Glomerular endothelial cell (primary cell): Measurements from ENCODE around the gene ARID3A. TPM values are rescaled to one million over a fixed set of nuclear protein-coding genes. Genes with fewer than 3 reads are reported as not detected.
"Not testable (repeated sequence)": the region's sequence is repeated elsewhere in the genome, so short reads cannot be mapped to it uniquely, and the experiment has no call there.

Experiments used
- DNase-seq: peaks from one replicate; pipeline ENCODE4 v3.0.0-alpha.2; 2011; ENCODE audit warnings: low read depth, low spot score; ENCODE audit errors: extremely low read depth
- total RNA-seq: library from RNA; depleted of rRNA; stranded (reverse); fragments of >200 nt; gene quantifications from 2 replicates; pipeline ENCODE4 v1.2.3, GENCODE V29; 2015

The ARID3A gene, protein sequence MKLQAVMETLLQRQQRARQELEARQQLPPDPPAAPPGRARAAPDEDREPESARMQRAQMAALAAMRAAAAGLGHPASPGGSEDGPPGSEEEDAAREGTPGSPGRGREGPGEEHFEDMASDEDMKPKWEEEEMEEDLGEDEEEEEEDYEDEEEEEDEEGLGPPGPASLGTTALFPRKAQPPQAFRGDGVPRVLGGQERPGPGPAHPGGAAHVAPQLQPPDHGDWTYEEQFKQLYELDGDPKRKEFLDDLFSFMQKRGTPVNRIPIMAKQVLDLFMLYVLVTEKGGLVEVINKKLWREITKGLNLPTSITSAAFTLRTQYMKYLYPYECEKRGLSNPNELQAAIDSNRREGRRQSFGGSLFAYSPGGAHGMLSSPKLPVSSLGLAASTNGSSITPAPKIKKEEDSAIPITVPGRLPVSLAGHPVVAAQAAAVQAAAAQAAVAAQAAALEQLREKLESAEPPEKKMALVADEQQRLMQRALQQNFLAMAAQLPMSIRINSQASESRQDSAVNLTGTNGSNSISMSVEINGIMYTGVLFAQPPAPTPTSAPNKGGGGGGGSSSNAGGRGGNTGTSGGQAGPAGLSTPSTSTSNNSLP
- 14.2 and 14.7 TPM in 2 replicates for total RNA-seq

DNA sequence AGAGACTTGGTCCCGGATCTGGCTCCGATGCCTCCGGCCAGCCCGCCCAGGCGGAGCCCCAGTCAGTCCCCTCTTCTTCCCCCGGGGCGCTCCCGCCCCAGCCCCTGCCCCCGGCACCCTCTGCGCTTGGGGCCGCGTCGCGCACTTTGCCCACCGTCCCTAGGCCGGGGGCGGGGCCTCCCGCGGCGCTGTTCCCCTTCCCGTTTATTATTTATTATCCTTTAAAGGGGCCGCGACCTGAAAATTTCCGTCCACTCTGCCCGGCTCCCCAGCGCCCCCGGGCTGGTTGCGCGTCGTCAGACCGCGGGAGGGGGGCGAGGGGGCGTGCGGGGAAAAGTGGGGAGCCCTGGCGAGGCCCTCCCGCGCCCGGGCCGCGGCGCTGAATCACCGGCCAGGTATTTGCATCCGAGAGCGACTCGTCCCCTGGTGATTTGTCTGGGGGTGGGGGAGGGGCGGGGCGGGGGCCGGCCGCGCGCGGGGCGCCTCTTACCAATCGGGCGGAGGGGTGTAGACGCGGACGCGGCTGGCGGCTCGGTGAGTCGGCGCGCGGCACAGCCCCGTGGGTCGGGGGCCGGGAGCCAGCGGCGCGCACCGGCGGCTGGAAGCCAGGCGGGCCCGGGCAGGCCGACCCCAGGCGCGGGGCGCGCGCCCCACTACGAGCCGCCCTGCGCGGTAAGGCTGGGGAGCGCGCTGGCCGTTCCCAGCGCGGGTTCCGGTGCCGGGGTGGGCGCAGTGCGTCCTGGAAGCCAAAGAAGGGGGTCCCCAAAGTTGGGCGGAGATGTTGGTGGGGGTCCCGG, at the start of gene ARID3A:
Gene ARID3A (plus strand): TSS at position 510 of the 797 bp plus-strand sequence. CDS start 3,494 bp downstream, outside the sequence.
- no peak for DNase-seq

DNA sequence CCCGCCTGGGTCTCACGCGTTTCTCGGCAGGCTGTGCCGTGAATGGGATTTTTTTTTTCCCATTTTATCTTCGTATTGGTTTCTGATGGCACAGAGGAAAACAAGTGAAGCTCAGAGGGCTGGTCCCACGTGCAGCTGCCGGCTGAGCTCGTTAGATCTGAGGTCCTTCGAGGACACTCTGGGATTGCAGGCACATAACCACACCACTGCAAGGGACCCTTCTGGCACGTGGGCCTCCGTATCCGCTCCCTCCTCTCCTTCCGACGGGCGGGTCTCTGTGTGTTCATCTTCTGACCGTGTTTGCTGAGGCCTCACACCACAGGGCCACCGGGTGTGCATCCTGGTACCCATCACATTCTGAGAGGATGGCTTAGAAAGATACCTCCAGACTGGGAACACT, 49.7 kb upstream of the ARID3A start:
- DNase-seq = no peak

DNA sequence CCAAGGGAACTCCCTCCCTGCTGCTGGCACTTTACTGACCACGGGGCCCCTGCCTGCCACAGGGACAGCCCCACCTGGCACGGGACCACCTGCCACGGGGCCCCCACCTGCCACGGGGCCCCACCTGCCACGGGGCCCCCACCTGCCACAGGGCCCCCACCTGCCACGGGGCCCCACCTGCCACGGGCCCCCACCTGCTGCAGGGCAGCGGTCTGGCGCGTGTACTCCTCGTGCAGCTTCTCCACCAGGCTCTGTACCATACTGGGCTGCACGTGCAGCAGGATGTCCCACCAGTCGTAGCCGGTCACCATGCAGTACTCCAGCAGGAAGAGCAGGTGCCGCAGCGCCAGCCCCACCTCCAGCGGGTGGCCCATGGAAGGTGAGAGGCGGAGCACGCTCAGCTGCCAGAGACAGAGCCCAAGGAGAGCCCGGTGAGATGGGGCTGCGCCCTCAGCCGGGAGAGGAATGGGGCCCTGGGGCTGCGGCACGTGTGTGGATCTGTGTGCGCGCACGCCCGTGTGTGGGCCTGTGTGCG, 49.0 kb upstream of the ARID3A start:
- DNase-seq = no peak

DNA sequence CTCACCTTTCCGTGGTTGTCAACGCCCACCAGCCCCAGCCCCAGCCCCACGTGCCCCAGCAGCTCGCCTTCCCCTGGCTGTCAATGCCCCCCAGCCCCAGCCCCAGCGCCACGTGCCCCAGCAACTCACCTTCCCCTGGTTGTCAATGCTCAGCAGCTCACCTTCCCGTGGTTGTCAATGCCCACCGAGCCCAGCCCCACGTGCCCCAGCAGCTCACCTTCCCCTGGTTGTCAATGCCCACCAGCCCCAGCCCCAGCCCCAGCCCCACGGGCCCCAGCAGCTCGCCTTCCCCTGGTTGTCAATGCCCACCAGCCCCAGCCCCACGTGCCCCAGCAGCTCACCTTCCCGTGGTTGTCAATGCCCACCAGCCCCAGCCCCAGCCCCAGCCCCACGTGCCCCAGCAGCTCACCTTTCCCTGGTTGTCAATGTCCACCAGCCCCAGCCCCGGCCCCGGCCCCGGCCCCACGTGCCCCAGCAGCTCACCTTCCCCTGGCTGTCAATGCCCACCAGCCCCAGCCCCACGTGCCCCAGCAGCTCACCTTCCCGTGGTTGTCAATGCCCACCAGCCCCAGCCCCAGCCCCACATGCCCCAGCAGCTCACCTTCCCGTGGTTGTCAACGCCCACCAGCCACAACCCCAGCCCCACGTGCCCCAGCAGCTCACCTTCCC, 47.7 kb upstream of the ARID3A start:
- DNase-seq = not testable (repeated sequence)

DNA sequence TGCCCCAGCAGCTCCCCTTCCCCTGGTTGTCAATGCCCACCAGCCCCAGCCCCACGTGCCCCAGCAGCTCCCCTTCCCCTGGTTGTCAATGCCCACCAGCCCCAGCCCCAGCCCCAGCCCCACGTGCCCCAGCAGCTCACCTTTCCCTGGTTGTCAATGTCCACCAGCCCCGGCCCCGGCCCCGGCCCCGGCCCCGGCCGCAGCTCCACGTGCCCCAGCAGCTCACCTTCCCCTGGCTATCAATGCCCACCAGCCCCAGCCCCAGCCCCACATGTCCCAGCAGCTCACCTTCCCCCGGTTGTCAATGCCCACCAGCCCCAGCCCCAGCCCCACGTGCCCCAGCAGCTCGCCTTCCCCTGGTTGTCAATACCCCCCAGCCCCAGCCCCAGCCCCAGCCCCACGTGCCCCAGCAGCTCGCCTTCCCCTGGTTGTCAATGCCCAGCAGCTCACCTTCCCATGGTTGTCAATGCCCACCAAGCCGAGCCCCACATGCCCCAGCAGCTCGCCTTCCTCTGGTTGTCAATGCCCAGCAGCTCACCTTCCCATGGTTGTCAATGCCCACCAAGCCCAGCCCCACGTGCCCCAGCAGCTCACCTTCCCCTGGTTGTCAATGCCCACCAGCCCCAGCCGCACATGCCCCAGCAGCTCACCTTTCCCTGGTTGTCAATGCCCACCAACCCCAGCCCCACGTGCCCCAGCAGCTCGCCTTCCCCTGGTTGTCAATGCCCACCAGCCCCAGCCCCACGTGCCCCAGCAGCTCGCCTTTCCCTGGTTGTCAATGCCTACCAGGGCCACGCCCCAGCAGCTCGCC, 46.9 kb upstream of the ARID3A start:
- DNase-seq = not testable (repeated sequence)

DNA sequence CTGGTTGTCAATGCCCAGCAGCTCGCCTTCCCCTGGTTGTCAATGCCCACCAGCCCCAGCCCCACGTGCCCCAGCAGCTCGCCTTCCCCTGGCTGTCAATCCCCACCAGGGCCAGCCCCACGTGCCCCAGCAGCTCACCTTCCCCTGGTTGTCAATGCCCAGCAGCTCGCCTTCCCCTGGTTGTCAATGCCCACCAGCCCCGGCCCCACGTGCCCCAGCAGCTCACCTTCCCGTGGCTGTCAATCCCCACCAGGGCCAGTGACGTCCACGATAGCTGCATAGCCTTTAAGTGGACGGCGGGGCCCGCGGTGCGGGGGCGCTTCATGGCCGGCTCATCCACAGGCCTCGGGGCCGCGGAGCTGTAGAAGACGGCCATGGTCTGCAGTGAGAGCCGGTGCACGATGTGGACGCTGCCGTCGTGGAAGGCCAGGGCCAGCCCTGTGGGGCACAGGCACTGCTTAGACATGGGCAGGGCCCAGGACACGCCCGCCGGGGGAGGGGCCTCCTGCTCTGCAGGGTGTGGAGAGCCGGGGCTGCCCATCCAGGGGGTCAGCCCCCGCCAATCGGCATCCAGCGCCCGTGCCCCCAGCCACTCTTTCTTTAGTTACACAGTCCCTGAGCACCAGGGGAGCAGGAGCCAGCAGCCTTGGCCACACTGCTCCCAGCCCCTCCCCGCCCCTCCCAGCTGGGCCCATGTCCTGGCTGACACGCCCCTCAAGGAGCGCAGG, 46.0 kb upstream of the ARID3A start:
- no peak for DNase-seq

DNA sequence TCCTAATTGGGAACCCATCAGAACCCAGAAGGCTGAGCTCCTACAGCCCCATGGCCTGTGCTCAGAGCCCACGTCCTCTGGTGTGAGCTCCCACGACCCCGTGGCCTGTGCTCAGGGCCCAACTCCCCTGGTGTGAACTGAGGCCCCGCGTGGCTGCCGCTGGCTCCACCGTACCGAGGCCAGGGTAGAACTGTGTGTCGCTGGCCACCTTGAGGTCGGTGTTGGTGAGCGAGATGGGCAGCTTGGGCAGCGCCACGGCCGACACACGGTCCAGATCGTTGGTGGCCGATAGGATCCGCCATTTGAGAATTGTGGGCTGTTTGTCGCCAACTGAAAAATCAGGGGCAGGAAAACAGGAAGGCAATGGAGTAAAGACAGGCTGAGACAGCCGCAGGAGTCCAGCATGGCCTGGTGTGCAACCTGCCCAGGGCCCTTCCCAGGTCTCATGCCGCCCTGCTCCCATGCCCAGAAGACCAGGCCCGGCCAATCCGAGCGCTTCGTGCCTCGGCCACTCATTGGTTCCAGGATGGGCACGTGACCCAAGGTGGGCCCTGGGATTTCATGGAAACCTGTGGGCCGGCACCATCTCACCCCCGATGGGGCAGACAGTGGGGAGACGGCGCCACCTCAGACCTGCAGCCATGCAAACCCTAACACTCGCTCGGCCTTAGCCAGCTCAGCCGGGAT, 44.3 kb upstream of the ARID3A start:
- no peak for DNase-seq

DNA sequence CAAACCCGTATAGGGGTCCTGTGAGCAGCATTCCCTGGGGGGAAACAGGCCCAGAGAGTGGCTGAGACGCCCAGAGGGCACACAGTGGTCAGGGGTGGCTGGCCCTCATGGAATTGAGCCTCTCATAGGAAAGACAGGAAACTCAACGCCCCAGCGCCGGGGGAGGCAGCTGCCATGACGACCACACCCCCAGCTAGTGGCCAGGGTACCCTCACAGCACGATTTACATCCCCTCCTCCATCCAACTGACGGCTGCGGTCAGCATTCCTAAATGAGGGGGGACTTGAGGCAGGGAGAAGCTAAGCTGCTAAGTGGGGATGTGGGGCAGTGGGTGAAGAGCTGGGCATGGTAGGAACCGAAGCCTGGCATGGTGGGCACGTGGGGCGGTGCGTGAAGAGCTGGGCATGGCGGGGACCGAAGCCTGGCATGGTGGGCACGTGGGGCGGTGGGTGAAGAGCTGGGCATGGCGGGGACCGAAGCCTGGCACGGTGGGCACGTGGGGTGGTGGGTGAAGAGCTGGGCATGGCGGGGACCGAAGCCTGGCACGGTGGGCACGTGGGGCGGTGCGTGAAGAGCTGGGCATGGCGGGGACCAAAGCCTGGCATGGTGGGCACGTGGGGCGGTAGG, 42.9 kb upstream of the ARID3A start:
- no peak for DNase-seq

DNA sequence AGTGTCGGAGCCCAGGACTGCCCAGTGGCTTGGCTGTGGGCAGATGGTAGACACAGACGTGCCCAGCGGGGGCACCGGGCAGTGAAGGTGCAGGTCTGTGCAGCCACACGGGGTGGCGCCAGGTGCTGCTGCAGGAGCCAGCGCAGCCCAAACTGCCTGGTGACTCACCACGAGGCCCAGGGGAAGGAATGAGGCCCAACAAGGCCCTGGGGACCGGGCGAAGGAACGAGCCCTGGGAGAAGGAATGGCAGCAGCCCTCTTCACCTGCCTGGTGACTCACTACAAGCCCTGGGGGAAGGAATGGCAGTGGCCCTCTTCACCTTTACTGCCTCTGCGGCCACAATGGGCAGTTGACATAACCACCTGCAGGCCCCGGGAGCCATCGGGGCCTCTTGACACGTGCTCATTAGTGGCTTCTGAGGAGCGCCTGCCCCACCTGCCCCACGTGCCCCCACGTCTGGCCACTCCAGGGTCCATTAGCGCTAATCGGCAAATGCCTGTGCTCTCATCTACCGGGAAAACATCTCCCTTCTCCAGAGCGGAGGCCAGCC, 42.1 kb upstream of the ARID3A start:
- DNase-seq = no peak

DNA sequence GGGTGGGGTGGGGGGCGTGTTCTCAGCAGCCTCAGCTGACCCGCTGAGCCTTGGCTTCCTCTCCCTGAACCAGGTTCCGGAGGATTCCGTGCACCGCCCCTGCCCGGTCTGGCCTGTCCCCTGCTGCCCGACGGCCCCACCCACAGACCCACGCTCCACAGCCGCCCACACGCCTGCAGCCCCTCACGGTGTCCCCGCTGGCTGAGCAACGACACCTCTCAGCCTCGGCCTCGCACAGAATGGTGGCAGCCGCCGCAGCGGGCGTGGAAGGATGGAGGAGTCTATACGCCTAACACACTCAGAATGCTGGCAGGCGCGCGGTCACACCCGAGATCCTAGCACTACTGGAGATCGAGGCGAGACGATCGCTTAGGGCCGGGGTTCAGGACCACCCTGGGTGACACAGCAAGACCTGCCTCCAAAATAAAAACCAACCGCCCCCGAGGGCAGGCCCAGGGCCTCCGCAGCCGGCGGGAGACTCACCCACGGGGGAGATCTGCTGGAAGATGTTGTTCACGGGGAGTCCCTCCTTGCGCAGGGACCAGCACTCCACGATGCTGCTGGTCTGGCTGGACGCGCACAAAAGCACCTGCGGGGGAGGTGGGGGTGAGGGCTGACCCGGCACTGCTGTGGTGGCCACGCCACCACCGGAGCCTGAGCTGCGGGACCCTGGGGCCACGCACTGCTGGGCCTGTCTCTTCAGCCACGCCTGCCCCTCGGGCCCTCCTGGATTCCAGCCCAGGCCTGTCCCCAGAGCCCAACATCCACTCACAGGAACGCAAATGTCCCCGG, 41.2 kb upstream of the ARID3A start:
- DNase-seq = no peak

DNA sequence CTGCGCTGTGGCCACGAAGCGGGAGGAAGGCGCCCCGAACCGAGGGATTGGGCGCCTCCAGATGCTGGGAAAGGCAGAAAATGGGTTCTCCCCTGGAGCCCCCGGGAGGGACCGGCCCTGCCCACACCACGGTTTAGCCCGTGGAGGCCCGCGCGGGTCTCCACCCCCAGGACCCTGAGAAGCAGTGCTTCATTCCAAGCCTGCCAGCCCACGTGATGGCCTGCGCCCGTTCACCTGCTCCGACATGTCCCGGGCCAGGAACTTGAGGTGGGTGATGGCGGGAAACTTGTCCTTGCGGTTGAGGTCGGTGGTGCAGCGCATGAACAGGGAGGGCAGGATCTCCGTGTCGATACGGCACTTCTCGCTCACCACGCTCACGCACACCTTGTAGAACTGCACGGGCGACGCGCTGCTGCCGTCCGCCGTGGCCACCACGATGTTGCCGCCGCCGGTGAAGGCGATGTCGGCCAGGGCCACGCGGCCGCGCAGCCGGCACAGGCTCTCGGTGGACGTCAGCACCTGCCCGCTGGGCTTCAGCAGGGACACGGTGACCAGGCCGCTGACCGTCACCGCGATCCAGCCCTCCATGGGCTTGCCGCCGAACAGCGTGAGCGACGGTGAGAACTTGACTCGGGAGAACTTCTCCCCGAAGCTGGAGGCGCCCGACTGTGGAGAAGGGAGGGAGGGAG, 40.2 kb upstream of the ARID3A start:
- no peak for DNase-seq

DNA sequence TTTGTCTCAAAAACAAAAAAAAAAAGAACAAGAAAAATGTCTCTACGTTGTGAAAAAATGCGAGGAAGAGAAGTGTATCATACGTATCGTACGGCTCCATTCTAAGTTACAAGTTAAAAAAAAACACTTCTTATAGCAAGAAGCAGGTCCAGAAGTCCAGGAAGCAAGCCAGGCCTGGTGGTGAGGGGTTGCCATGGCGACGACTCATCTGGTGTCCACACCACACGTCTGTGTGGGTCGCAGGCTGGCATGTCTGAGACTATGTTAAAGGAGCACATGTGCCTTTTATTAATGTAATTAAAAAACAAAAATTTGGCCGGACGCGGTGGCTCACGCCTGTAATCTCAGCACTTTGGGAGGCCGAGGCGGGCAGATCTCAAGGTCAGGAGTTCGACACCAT, 38.8 kb upstream of the ARID3A start:
- DNase-seq = no peak

DNA sequence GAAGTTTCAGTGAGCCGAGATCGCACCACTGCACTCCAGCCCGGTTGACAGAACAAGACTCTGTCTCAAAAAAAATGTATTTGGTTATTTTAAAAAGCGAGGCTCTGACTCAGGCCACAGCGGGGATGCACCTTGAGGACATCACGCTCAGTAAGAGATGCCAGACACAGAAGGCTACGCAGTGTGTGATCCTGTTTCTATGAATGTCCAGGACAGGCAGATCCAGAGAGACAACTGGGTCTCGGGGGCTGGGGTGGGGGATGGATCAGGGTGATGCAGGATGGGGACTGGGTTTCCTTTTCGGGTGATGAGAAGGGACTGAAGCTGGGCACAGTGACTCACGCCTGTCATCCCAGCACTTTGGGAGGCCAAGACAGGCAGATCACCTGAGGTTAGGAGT, 38.2 kb upstream of the ARID3A start:
- DNase-seq = no peak

DNA sequence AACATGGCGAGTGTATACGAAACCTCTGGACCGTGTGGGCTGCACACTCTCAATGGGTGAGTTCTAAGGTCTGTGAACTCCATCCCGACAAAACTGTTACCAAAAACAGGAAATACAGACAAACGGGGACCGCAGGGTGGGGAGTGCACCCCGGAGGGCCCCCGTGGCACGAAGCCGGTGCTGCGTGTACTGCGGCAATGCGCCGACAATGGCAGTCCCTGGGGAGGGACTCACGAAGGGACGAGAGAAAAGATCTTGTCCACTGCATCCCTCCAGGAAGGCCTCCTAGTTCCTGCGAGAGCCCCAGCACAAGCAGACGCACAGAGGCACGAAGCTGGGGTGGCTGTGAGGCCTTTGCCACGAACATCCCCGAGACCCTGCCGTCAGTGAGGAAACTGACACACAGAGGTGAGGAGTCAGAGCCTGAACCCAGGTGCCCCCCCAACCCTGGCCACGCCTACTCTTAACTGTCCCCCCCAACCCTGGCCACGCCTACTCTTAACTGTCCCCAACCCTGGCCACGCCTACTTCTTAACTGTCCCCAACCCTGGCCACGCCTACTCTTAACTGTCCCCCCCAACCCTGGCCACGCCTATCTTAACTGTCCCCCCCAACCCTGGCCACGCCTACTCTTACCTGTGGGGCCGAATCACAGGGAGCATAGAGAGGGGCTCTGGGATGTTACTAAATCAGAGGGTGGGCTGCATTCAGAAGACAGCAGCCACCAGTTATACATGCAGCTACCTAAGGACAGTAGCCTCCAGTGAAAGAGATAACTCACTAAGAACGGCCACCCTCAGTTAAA, 37.1 kb upstream of the ARID3A start:
- no peak for DNase-seq

DNA sequence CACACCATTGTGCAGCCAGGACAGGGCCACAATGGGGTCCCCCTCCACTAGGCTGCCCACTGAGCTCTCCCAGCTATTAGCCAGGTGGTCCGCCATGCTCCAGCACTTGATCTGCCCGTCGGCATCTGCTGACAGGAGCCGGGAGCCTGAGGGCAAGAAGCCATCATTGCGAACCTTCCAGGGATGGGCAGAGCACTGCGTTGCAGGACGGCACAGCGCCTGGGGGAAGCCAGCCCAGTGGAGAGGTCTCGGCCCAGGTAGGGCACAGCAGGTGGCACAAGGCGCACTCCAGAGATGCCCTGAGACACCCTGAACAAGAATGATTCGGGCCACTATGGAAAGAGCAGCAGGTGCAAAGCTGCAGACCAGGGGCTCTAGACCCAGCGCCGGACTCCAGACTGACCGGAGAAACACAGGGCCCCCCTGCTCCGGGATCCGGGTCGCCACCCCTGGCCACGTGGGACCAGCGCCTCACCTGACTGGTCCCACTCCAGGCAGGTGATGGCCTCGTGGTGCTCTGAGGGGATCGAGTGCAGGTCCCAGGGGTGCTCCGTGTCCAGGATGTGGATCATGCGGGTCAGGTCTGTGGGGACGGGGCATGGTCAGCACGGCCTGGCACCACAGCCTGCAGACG, 36.1 kb upstream of the ARID3A start:
- DNase-seq = no peak
